ENCODE data around the gene STX12. TPM values are rescaled to one million over a fixed set of nuclear protein-coding genes. Genes with fewer than 3 reads are reported as not detected.

Gene STX12
- total and polyA plus RNA-seq, 2 donors from 2014 or later = 27.9 to 49.0 TPM

DNA sequence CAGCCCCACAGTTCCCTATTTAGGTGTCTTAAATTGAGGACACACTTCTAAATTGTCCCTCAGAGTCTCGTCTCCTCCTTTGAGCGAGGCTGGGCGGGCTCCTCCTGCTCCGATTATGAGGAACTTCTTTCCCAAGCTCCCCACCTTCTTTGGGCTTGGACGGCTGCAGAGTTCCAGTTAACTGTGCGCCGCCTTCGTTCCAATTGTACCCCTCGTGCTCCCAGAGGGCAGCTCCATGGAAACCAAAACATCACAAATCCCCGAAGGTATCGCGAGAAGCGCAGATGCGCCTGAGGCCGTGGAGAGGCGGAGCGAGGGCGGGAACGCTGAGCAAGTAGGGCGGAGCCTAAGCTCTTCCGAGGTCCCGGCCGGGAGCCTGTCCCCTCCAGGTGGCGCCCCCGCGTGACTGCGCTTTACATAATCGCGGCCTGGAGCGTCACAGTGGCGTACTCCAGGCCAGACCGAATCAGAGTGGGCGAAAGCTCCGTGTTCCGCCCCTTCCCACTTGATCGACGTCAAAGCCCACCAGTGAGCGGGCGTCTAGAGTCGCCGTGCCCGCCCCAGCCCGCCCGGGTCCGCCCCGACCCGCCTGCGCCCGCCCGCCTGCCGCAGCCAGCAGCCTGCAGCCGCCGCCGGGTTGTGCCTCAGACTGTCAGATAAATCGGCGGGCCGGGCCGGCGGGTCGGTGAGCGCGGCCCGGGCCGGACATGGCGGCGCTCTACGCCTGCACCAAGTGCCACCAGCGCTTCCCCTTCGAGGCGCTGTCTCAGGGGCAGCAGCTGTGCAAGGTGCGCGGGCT lies 47.4 kb upstream of the STX12 start, which contains the start of gene FAM76A:
TSS of gene FAM76A (plus strand) at position 588 of the 799 bp plus-strand sequence. CDS start at position 708, 120 bp downstream.
- peaks cover 3 to 5% (median 4%) of the 10 kb centered on the region in 3 donors for H3K4me1 ChIP-seq (ENCODE audit: control insufficient read depth in 2 of 3, insufficient read depth in 2 of 3, low read depth in 1 of 3, low read length in 3 of 3)
- H3K4me3 ChIP-seq (ENCODE audit: low read length in 3 of 3) = peak within 1 kb of the TSS; percentile 69 to 82 (median 76)
- peaks cover 0 to 8% (median 0%) of the 10 kb centered on the region in 3 donors for H3K36me3 ChIP-seq (ENCODE audit: control insufficient read depth in 2 of 3, insufficient read depth in 3 of 3, low read length in 3 of 3)
- FAIRE-seq (peak; percentile 80), DNase-seq (peak; percentile 100)
- no peaks in the 10 kb centered on the region for H3K27me3 ChIP-seq (ENCODE audit: control insufficient read depth, insufficient read depth, low read length)
- H3K9me3 ChIP-seq (ENCODE audit: control insufficient read depth in 2 of 3, insufficient read depth in 1 of 3, low read length in 3 of 3) = no peaks in the 10 kb centered on the region
- TF ChIP-seq, protein P1, sequence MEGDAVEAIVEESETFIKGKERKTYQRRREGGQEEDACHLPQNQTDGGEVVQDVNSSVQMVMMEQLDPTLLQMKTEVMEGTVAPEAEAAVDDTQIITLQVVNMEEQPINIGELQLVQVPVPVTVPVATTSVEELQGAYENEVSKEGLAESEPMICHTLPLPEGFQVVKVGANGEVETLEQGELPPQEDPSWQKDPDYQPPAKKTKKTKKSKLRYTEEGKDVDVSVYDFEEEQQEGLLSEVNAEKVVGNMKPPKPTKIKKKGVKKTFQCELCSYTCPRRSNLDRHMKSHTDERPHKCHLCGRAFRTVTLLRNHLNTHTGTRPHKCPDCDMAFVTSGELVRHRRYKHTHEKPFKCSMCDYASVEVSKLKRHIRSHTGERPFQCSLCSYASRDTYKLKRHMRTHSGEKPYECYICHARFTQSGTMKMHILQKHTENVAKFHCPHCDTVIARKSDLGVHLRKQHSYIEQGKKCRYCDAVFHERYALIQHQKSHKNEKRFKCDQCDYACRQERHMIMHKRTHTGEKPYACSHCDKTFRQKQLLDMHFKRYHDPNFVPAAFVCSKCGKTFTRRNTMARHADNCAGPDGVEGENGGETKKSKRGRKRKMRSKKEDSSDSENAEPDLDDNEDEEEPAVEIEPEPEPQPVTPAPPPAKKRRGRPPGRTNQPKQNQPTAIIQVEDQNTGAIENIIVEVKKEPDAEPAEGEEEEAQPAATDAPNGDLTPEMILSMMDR (IDR thresholded peaks at IDR 0.05; ENCODE audit: borderline replicate concordance, extremely low read depth, insufficient read depth) = peak; percentile 43
- peak within 1 kb of the TSS; percentile 63 to 82 (median 80) for H3K9ac ChIP-seq (ENCODE audit: low read length in 3 of 3)
- intact Hi-C loops (cut with DNase I) = no loop called here
- peak within 1 kb of the TSS; percentile 83 to 92 for H3K27ac ChIP-seq (ENCODE audit: low read depth in 2 of 2, low read length in 2 of 2)

DNA sequence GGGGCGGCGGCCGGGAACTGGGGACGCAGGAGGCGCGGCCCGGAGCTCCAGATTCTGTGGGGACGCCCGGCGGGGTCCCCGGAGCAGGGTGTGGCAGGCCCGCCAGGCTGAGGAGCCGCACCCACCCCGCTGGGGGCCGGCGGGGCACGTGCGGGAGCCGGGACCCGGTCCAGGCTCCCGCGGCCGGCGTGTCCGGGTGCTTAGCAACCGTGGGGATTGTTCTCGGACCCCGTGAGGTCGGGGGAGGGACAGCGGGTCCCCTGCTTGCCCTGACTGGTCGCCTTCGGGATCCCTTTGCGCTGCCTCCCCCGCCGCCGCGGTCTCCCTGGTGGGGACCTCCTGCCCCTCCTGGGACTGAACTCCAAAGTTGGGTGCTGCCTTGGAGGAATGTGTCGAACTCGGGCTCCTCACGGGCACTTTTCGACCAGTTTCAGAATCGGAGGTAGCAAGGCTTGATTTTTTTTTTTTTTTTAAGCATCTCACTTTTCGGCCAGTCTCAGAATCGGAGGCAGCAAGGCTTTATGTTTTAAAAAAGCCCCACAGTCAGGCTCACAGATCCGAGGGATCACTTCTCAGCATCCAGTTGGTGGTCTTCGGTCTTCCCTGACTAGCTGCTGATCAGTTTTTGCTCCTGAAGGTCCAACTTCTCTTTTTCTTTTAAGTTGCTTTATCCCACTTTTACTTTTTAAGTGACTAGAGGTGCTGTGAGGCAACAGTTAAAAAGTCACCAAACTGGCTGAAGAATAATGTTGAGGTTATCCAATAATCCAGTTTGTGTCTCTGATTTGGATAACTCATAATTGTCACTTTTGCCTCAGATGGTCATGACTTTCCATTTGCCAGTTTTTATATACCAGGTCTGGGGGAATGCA lies 46.6 kb upstream of the STX12 start:
- no peaks in the 10 kb centered on the region for H3K27me3 ChIP-seq (ENCODE audit: control insufficient read depth, insufficient read depth, low read length)
- H3K9ac ChIP-seq (ENCODE audit: low read length in 3 of 3) = peak overlapping the region; percentile 63 to 82 (median 80)
- peak overlapping the region; percentile 83 to 92 for H3K27ac ChIP-seq (ENCODE audit: low read depth in 2 of 2, low read length in 2 of 2)
- peak overlapping the region; percentile 69 to 82 (median 76) for H3K4me3 ChIP-seq (ENCODE audit: low read length in 3 of 3)
- no peak for FAIRE-seq
- intact Hi-C loops (cut with DNase I) = no loop called here
- H3K4me1 ChIP-seq (ENCODE audit: control insufficient read depth in 2 of 3, insufficient read depth in 2 of 3, low read depth in 1 of 3, low read length in 3 of 3) = peaks cover 3 to 5% (median 4%) of the 10 kb centered on the region in 3 donors
- no peaks in the 10 kb centered on the region for H3K9me3 ChIP-seq (ENCODE audit: control insufficient read depth in 2 of 3, insufficient read depth in 1 of 3, low read length in 3 of 3)
- peaks cover 0 to 8% (median 0%) of the 10 kb centered on the region in 3 donors for H3K36me3 ChIP-seq (ENCODE audit: control insufficient read depth in 2 of 3, insufficient read depth in 3 of 3, low read length in 3 of 3)
- TF ChIP-seq, protein P1 (IDR thresholded peaks at IDR 0.05; ENCODE audit: borderline replicate concordance, extremely low read depth, insufficient read depth) = no peak
- DNase-seq = peak; percentile 67 to 89 (median 80)

DNA sequence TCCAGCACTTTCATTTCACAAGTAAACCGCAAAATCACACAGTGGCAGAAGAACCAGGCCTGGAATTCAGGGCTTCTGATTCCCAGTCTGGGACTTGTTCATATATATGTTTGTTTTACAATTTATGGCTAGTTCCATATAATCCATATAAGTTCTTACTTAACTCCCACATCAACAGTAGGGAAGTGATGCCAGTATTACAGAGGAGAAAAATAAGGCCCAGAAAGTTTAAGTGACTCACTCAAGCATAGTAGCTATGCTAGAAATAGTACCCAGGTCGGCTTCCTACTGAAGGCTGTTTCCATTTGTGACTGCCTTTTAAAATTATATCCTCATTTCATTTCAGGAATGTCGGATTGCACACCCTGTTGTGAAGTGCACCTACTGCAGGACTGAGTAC lies 45.9 kb upstream of the STX12 start:
- H3K9ac ChIP-seq (ENCODE audit: low read length in 3 of 3) = no peak overlapping the region
- no peaks in the 10 kb centered on the region for H3K9me3 ChIP-seq (ENCODE audit: control insufficient read depth in 2 of 3, insufficient read depth in 1 of 3, low read length in 3 of 3)
- DNase-seq (no peak), FAIRE-seq (no peak)
- peaks cover 3 to 5% (median 4%) of the 10 kb centered on the region in 3 donors for H3K4me1 ChIP-seq (ENCODE audit: control insufficient read depth in 2 of 3, insufficient read depth in 2 of 3, low read depth in 1 of 3, low read length in 3 of 3)
- peaks cover 0 to 8% (median 0%) of the 10 kb centered on the region in 3 donors for H3K36me3 ChIP-seq (ENCODE audit: control insufficient read depth in 2 of 3, insufficient read depth in 3 of 3, low read length in 3 of 3)
- intact Hi-C loops (cut with DNase I) = no loop called here
- H3K27ac ChIP-seq (ENCODE audit: low read depth in 2 of 2, low read length in 2 of 2) = no peak overlapping the region
- H3K4me3 ChIP-seq (ENCODE audit: low read length in 3 of 3) = no peak overlapping the region
- no peaks in the 10 kb centered on the region for H3K27me3 ChIP-seq (ENCODE audit: control insufficient read depth, insufficient read depth, low read length)
- TF ChIP-seq, protein P1 (IDR thresholded peaks at IDR 0.05; ENCODE audit: borderline replicate concordance, extremely low read depth, insufficient read depth) = no peak
